ENCODE data around the gene TMEM168. TPM values are rescaled to one million over a fixed set of nuclear protein-coding genes. Genes with fewer than 3 reads are reported as not detected.

TMEM168 gene
- total RNA-seq, 2 donors from 2014 or later = 38.6 to 41.3 TPM

- no peak for DNase-seq
- no peaks in the 10 kb centered on the region for H3K4me1 ChIP-seq
These were observed 9.1 kb downstream of the TMEM168 start for GRCh38 chr7:112781110-112781509.

GRCh38 chr7:112779667-112780066 is 10.5 kb downstream of the TMEM168 start:
- Histone ChIP-seq H3K36me3 (peaks cover 5% of the 10 kb centered on the region), H3K4me3 (no peak overlapping the region), H3K4me1 (no peaks in the 10 kb centered on the region), H3K27ac (no peak overlapping the region), H3K27me3 (no peaks in the 10 kb centered on the region), H3K9ac (ENCODE audit: low read depth in 2 of 2, low read length in 2 of 2) (no peak overlapping the region), H3K9me3 (no peaks in the 10 kb centered on the region)
- DNase-seq = no peak
- no peak for TF ChIP-seq CTCF (IDR thresholded peaks at IDR 0.05)
- intact Hi-C loops (cut with DNase I) = loop anchor here (10.0 kb wide), 1 partner anchor 205 kb away; no protein-coding TSS in a partner anchor

More at GRCh38 chr7:112781110-112781509, 9.1 kb downstream of the TMEM168 start:
- Histone ChIP-seq H3K36me3 (peaks cover 5% of the 10 kb centered on the region), H3K4me3 (no peak overlapping the region), H3K27ac (no peak overlapping the region), H3K9me3 (no peaks in the 10 kb centered on the region), H3K27me3 (no peaks in the 10 kb centered on the region), H3K9ac (ENCODE audit: low read depth in 2 of 2, low read length in 2 of 2) (no peak overlapping the region)
- TF ChIP-seq CTCF (IDR thresholded peaks at IDR 0.05) = no peak
- intact Hi-C loops (cut with DNase I) = loop anchor here (10.0 kb wide), 1 partner anchor 206 kb away; no protein-coding TSS in a partner anchor

- intact Hi-C loops (cut with DNase I) = no loop called here
- no peak overlapping the region for H3K4me3 ChIP-seq
These were observed 12.8 kb downstream of the TMEM168 start for GRCh38 chr7:112777406-112777805.

GRCh38 chr7:112771166-112771565 is 19.0 kb downstream of the TMEM168 start:
- H3K4me1 ChIP-seq = no peaks in the 10 kb centered on the region
- H3K27ac ChIP-seq = no peak overlapping the region
- intact Hi-C loops (cut with DNase I) = no loop called here
- no peaks in the 10 kb centered on the region for H3K27me3 ChIP-seq
- H3K9me3 ChIP-seq = no peaks in the 10 kb centered on the region
- H3K9ac ChIP-seq (ENCODE audit: low read depth in 2 of 2, low read length in 2 of 2) = no peak overlapping the region
- DNase-seq = no peak
- H3K36me3 ChIP-seq = no peaks in the 10 kb centered on the region
- H3K4me3 ChIP-seq = no peak overlapping the region
- no peak for TF ChIP-seq CTCF (IDR thresholded peaks at IDR 0.05)

More at GRCh38 chr7:112777406-112777805, 12.8 kb downstream of the TMEM168 start:
- Histone ChIP-seq H3K27me3 (no peaks in the 10 kb centered on the region), H3K4me1 (no peaks in the 10 kb centered on the region), H3K9ac (ENCODE audit: low read depth in 2 of 2, low read length in 2 of 2) (no peak overlapping the region), H3K9me3 (no peaks in the 10 kb centered on the region), H3K36me3 (no peaks in the 10 kb centered on the region), H3K27ac (no peak overlapping the region)
- no peak for DNase-seq
- no peak for TF ChIP-seq CTCF (IDR thresholded peaks at IDR 0.05)

- H3K36me3 ChIP-seq = no peaks in the 10 kb centered on the region
- H3K4me3 ChIP-seq = no peak overlapping the region
- intact Hi-C loops (cut with DNase I) = no loop called here
- no peak for TF ChIP-seq CTCF (IDR thresholded peaks at IDR 0.05)
- H3K27me3 ChIP-seq = no peaks in the 10 kb centered on the region
- no peak overlapping the region for H3K27ac ChIP-seq
- no peak overlapping the region for H3K9ac ChIP-seq (ENCODE audit: low read depth in 2 of 2, low read length in 2 of 2)
- no peaks in the 10 kb centered on the region for H3K4me1 ChIP-seq
- no peaks in the 10 kb centered on the region for H3K9me3 ChIP-seq
- DNase-seq = no peak
These were observed 20.1 kb downstream of the TMEM168 start for GRCh38 chr7:112770051-112770450.

All from colonic mucosa (tissue), 4 donors.